HG02840 (cell line): ENCODE results near the gene NXN.
"Not testable (repeated sequence)": the region's sequence is repeated elsewhere in the genome, so short reads cannot be mapped to it uniquely, and the experiment has no call there.

ENCODE experiments used
- ATAC-seq: cut with Tn5 transposase; IDR thresholded peaks from one replicate; pipeline ENCODE4 v1.9.1; 2021; ENCODE audit warnings: mild to moderate bottlenecking, moderate library complexity, moderate number of reproducible peaks; ENCODE audit not compliant: unreplicated experiment, low FRiP score

Gene NXN

GRCh38 chr17:897970-898619, 81.5 kb downstream of the NXN start:
- no peak for ATAC-seq

- ATAC-seq: no peak
Measured at GRCh38 chr17:896953-897661, 82.5 kb downstream of the NXN start.

- no peak for ATAC-seq
Measured at GRCh38 chr17:896454-896853, 83.1 kb downstream of the NXN start.

GRCh38 chr17:892958-893357, 86.6 kb downstream of the NXN start:
- ATAC-seq: no peak

- no peak for ATAC-seq
Measured at GRCh38 chr17:888998-889441, 90.6 kb downstream of the NXN start.

- ATAC-seq: no peak
Measured at GRCh38 chr17:887551-888209, 91.9 kb downstream of the NXN start.

GRCh38 chr17:885971-886571, 93.5 kb downstream of the NXN start:
- ATAC-seq: no peak

- no peak for ATAC-seq
Measured at GRCh38 chr17:883586-883962, 96.0 kb downstream of the NXN start.

GRCh38 chr17:882827-883585, 96.6 kb downstream of the NXN start:
- no peak for ATAC-seq

GRCh38 chr17:881778-882177, 97.8 kb downstream of the NXN start:
- ATAC-seq: no peak

GRCh38 chr17:880443-881269, 98.9 kb downstream of the NXN start:
- no peak for ATAC-seq

- ATAC-seq: no peak
Measured at GRCh38 chr17:879546-880442, 99.8 kb downstream of the NXN start.

GRCh38 chr17:877630-878029, 101.9 kb downstream of the NXN start:
- ATAC-seq: no peak

GRCh38 chr17:876272-876671, 103.3 kb downstream of the NXN start:
- ATAC-seq: no peak

GRCh38 chr17:874590-874989, 105.0 kb downstream of the NXN start:
- ATAC-seq: not testable (repeated sequence)

- ATAC-seq: no peak
Measured at GRCh38 chr17:872855-873254, 106.7 kb downstream of the NXN start.

- no peak for ATAC-seq
Measured at GRCh38 chr17:871751-872519, 107.6 kb downstream of the NXN start.
